CD4-positive, alpha-beta T cell treated with Interleukin-12 subunit alpha and Interleukin-12 subunit beta, for 1 hour (primary cell): ENCODE results near the gene MAGIX.

Experiments
- DNase-seq: peaks from one replicate; pipeline ENCODE4 v3.0.0-alpha.2; 2020

Gene MAGIX

DNA sequence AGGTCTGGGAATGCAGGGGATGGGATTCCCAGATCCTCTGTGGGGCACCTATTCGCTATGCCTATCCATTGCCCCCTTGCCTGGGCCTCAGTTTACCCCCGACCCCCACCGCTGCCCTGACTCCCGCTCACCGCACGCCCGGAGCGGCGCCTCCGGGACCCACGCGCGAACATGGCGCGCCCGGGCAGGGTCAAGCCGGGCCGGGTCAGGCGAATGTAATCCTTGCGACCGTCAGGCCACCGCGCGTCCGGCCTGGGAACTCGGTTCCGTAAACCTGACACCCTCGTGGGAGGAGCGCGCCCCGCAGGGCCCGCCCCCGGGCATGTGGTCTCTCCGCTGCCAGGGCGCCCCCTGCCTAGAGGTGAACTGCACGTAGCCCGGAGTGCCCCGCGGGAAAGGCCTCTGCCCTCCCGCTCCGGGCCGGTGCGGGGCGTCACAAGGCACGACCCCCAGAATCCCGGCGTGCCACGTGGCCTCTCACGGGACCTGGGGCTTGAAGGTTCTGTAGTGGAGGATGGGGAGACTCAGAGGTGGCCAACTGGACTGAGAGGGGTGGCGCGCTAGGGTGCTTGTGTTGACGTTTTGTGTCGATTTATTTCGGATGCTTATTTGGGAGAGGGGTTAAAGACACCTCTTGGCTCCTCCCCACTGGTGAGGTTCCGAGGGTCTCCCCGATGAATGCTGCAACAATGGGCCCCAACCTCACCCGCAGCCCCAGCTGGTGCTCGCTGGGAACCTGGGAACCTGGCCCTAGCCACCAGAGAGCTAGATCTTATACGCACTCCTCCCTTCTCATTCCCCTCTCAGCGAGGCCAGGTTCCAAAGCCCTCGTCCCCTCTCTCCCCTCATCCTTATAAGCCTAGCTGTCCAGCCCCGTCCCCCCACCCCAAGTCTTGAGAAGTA, 23.8 kb downstream of the MAGIX start, which contains the start of gene PRICKLE3:
Gene PRICKLE3 (minus strand): TSS at position 249 of the 903 bp plus-strand sequence. CDS start 76 bp downstream, at position 173.
- DNase-seq = peak; percentile 77

DNA sequence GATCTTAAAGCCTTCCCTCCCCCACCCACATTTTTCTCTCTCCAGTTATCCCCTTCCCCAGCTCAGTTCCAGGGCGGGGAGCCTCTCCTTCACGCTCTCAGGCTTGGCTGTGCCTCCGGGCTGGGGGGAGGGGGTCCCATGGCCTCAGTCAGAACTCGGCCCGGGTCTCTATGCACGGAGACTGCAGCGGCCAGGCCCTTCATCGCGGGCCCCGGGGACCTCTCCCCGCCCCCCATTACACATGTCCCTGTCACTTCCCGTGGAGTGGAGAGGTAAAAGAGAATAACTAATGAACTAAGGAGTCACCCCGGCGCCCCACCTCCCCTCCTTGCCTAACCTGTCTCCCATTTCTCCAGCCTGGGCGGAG, 24.5 kb downstream of the MAGIX start:
- no peak for DNase-seq

DNA sequence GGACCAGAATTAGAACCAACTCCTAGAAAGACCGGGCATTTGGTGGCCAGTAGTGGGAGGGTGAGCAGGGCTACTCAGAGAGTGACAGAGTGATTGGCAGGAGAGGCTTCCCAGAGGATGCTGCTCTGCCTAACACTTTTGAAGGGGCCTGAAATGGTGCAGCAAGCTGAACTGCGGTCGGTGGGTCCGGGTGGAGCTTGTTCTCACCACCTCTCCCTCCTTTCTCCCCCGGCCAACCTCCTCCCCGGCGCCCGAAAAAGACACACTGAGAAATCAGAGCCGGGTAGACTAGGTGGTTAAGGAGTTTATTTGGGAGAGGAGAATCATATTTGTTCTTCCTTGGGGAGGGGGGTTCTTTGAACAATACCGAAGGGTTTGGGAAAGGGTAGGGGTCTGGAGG, 25.0 kb downstream of the MAGIX start:
- DNase-seq = no peak

DNA sequence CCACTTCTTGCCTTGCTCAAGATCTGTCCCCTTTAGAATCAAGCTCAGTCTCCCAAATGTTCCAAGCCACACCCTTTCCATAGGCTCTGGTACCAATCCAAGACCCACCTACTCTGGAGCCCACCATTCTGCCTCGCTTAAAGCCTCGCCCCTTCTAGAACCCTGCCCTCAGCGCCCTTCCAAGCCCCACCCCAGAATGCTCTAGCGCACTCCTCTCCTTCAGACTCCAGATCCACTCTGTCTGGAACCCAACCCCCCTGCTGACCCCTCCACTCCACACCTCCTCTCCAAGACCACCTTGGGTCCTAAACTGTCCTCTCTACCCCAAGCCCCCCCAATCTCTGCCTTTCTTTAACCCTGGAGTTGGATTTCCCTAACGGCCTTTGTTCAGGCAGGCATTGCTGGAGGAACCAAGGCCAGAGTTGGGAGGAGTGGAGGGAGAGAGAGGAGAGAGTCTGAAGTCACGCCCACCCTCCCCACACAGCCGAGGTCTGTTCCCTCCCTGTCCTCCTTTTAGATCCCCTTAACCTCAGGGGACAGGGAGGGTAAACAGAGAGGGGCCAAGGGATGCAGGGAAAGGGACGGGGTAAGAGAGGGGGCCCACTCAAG, 26.0 kb downstream of the MAGIX start:
- no peak for DNase-seq

DNA sequence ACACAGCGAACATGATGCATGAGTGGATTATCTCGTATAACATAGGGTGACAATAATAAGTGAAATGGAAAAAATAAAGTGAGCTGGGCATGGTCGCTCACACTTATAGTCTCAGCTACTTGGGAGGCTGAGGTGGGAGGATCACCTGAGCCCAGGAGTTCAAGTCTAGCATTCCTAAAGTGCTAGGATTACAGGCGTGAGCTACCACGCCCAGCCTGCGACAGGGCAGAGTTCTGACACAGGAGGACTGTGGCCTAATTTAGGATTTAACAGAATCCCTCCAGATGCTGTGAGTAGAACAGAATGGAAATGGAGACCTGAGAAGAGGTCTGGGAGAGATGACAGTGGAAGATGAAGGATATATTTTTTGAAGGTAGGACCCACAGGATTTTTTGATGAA, 27.0 kb downstream of the MAGIX start:
- DNase-seq = no peak

DNA sequence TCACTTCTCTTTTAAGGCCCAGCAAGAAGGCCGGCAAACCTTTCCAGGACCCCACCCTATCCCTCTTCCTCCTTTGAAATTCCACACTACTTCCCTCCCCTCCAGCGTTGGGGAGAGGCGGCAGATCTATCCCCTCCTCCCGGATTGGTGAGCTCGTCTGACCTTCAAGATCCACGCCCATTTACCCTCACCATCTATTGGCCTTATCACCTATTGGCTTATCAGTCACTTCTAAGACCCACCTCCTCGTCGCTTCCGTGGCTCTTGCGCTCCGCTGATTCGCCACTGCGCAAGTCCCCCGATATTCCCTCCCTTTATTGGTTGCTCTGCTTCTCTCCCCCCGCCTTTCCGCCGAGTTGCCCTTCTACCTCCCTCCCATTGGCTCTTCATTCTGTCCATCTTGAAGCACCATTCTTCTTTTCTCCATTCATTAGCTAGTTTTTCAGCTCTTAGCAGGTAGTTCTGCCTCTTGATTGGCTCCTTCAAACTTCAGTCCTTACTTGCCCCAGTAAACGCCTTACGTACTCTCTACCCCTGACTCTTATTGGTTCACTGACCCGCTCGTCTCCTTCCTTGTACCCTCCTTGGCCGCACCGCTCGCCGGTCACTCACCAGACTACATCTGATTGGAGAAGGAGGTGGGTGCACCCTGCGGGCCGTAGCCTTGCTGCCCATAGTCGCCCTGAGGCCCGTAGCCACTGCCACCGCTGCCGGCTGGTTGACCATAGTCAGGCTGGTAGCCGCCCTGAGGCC, 28.4 kb downstream of the MAGIX start:
- peak; percentile 93 for DNase-seq

DNA sequence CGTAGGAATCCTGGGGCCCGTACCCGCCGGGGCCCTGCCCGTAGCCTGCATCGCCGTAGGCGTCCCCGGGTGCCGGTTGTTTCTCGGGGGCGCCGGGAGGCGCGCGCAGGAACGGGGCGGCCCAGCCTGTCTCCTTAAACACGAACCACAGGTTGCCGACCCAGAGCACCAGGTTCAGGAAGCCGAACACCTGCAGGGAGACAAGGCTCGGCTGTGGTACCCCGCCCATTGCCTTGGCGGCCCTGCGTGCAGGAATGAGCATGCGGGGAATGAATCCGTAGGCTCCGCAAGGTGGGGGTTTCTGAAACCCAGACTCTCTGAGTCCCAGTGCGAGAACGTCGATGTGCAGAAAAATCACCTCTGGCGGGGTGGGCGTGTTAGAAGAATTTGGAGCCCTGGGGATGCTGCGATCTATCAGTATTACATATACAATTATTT, 29.0 kb downstream of the MAGIX start:
- DNase-seq = no peak

DNA sequence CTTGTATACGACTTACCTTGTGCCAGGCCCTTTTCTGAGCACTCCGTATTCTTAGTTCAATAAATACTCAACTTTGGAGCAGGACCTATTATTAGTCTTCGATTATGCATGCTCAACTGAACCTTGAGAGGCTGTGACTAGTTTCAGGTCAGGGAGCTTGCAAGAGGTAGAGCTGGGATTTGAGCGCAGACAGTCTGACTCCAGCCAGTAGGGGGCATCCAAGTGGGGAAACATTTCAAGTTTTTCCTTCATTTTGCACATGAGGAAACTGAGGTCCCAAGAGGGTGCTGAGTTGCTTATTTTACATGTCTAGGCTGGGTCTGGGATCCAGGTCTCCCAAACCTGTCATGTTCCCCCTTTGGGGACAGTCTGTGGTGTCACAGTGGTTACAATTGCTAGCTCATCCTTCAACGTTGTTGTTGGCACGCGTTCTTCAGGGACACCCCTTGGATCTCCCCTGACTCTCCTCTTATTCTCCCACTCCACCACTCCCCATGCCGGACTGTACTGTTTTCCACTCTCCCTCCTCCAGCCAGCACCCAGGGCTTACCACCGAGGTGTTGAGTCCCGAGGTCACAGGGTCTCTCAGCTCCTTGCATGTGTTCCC, 30.3 kb downstream of the MAGIX start:
- DNase-seq = peak; percentile 36

DNA sequence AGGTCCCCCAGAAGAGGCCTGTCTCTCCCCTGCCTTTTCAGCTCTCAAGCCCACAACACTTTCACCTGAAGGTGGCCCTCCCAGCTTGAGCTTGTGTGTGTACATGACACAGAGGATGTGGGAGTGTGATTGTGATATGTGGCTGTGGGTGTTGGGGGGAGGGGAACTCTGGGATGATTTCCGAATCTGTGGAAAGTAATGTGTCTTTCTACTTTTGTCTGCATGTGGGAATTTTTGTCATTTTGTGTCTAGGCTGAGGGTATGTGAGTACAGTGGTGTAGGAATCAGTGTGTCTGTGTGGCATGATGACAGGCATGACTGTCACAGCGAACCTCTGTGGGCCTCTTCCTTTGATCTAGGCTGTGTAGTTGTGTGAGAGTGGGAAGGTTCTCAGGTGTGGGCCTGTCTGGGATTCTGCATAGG, 31.0 kb downstream of the MAGIX start:
- no peak for DNase-seq

DNA sequence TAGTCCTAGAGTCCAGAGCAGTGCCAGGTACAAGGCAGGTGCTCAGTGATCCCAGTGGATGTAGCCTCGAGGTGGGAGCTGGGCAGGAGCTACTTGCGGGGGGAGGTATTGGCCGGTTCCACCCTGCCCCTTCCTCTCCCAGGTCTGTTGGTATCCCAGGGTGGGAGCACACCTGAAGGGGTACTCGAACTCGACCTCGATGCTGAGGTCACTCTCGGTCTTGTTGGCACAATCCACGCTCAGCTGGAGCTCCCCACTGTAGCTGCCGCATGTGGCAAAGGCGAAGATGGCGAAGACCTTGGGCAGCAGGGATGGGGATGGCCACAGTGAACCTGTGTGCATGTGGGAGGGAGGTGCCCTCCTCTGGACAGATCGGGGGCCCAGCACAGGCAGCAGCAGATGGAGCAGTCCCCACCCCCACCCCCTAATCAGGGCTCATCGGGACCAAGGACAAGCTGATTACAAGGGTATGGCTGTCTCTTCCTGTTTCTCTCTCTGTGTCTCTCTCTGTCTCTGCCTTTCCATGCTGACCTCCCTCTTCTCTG, 35.1 kb downstream of the MAGIX start:
- no peak for DNase-seq

DNA sequence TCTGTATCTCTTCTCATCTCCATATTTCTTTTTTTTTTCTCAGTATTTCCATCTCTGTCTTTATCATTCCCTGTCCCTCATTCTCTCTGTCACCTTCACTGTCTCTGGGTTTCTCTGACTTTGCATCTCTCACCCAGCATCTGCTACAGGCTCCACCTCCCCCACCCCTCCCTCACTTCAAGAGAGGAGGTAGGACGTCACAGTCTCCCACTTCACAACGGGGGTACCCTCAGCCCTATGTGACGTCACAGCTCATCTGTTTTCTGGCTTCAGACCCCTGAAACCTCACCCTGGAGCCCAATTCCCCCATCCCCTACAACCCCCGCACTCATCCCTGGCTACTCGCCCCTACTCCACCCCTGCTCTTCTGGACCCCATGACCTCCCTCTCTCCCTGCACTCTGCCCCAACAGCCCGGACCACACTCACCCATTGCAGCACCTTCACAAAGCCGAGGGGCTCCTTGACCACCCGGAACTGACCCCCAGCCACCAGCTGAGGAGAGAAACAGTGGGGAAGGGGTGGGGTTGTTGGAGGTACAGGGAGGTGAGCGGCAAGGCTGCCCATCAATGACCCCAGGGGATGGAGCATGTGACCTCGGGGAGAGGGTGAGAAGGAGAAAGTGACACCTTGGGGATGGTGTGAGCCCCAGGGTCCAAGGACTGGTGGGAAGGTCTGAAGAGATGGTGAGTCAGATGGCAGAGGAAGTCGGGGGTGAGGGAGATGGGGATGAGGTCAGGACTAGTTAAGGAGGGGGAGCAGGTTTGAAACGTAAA, 36.2 kb downstream of the MAGIX start:
- DNase-seq = no peak

DNA sequence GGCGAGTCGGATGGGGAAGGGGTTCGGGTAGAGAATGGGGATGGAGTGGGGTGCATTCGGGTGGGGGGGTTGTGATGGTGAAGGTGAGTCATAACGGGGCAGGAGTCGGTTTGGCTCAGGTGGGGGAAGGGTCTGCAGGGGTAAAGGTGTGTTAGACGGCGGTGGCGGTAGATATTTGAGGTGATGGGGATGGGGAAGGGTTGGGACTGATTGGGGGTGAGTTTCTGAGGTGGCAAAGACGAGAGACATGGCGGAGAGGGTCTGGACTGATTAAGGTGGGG, 36.7 kb downstream of the MAGIX start:
- no peak for DNase-seq

DNA sequence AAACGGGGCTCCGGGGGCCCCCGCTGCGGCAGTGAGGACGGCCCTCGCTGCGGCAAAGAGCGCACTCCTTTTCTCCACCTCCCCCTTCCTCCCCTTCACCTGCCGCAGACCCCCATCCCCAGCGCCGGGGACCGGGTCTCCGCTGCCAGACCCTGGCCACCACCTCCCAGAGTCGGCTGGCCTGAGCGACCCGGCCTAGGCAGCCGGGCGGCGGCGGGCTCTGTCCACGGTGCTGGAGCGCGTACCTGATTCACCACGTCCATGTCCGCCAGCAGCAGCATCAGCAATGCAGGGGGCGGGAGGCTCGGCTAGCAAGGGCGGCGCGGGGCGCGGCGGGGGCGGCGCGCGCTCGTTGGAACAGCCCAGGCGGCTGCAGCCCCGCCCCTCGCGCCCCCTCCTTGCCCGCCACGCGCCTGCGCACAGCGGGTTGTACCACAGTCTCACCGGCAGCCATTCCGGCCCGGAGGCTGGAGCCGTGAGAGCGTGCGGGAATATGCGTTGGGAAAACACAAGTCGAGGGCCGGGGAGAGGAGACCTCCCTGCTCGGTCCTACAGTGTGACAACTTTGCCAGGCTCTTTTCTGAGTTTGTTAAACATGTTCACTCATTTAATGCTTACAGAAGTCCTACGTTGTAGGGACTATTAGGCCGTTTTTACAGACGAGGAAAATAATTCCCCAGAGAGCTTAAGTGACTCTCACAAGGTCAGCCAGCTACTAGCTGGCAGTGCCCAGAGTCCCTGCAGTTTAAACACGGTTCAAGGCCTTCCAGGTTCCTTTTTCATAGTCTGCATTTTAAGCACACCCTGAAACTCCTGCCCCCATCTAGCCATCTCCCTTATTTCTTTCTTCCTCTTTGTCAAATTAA, 37.6 kb downstream of the MAGIX start, which contains the start of gene SYP:
Gene SYP (minus strand): TSS at position 288 of the 866 bp plus-strand sequence. CDS start 7 bp downstream, at position 281.
- peak; percentile 91 for DNase-seq

DNA sequence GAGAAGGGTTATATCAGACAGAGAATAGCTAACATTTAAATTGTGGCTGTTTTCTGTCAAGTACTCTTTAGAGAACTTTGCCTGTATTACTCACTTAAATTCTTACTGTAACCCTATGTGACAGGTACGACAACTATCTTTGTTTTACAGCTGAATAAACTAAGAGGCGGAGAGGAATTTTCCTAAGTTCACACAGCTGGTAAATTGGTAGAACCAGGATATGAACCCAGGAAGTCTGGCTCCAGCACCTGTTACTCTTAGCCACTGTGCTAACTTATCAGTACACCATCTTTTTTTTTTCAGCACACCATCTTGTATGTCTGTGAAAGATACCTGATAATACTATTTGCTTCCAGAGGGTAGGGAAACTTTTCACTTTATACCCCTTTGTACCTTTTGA, 39.5 kb downstream of the MAGIX start:
- DNase-seq = no peak

DNA sequence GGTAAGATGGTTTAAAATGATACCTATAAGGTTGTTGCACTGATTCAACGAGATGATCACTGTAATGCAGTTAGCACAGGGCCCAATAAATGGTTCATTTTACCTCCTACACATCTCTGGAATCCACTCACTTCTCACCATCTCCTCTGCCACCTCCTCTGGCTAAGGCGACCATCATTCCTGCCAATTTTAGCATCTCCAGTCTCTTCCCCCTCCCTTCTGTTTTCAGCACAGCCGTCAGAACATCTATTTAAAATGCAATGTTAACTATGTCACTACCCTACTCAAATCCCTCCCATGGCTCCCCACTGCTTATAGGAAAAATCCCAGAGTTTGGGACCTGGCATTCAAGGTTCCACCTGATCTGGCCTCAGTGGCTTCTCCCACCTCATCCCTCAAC, 41.0 kb downstream of the MAGIX start:
- DNase-seq = no peak

DNA sequence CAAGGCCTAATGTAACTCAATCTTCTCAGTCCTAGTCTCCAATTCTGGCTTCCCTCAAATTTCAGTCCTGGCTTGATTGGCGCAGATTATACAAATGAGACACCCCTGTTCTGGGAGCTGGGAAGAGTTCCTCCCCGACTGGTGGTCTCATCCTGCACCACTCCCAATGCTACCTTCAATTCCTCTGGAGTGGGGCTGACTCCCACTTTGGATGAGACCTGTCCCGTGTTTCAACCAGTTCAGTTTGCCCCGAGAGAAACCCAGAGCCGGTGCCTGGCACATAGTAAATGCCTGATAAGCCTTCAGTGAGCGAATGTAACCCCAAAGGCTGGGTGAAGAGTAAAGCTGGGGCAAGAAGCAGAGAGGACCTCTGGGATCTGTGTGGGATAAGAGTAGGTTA, 41.5 kb downstream of the MAGIX start:
- DNase-seq = no peak

DNA sequence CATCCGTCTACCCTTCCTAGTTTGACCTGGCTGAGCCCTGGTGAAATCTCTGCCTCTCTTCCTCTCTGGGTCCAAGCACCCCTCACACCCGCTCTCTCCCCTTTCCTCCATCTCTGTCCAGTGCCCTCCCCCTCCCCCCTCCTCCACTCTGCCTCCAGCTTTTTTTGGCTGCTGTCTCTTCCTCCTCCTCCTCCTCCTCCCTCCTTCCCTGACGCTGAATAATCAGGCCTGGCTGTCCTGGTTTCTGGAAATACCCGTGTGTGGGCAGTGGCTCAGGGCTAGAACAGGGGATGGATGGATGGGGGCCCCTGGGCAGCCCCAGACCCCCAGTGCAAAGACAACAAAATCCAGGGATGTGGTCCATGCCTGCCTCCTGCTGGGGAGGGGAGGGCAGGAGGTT, 42.2 kb downstream of the MAGIX start:
- DNase-seq = no peak

DNA sequence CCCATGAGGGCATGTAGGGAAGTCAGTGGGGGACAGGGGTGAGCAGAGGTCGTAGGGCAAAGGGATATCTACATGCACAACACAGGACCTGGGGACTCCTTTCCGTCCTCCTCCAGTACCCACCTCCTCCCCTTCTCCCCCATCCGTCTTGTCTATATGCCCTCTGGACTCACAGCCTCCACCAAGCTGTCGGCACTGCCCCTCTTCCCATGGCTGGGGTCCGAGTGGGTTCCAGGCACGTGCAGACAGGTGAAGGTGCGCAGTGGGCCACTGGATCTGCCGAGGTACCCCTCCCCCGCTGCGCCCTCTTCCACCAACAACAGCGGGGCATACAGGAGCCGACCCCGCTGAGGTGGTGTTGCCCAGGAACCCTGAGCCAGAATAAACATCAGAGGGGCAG, 42.9 kb downstream of the MAGIX start:
- no peak for DNase-seq

DNA sequence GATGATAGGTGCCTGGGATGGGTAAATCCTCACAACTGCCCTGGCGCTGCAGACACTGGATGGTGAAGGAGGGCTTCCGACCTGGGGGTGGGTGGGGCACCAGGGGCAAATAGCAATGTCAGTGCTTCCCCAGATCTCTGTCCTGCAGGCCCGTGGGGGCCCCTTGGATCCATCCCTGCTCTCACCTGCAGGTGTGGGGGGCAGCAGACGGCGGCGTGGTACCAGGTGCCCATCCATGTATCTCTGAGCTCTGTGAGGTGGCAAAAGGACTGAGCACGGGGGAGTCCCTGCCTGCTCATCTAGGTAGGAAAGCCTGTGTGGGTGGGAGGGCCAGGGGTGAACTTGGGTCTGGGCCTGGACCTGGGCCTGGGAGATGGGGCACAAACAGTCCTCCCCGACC, 44.0 kb downstream of the MAGIX start:
- no peak for DNase-seq

DNA sequence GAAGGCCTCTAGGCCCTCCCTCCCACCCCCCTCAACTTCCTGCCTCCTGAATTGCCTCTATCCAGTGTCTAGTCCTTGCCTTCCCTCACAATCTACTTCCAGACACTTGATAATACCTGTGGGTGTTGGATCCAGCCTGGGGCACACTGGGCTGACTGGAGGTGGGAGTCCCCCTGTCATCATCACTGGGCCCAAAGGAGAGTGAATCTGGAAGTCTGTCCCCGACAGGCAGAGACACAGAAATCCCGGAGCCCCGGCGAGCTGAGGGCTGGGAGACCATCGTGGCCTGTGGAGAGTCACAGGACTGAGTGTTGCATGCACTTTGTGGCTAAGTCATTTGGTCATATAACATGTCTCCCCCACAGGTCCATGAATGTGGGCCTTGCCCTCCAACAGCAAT, 45.8 kb downstream of the MAGIX start:
- DNase-seq = no peak
